BLaER1 (cell line): ENCODE measurements around the gene PDE1C.

Source experiments
- H3K27ac ChIP-seq: shearing (Covaris generic); formaldehyde crosslinking; 2 replicates; pipeline ENCODE4 v1.8.1; 2022
- H3K27me3 ChIP-seq: shearing (Covaris generic); formaldehyde crosslinking; 2 replicates; pipeline ENCODE4 v1.8.1; 2022
- H3K36me3 ChIP-seq: shearing (Covaris generic); formaldehyde crosslinking; 2 replicates; pipeline ENCODE4 v1.8.1; 2022
- H3K4me1 ChIP-seq: shearing (Covaris generic); formaldehyde crosslinking; 2 replicates; pipeline ENCODE4 v1.8.1; 2022
- H3K4me2 ChIP-seq: shearing (Covaris generic); formaldehyde crosslinking; 2 replicates; pipeline ENCODE4 v1.8.1; 2022
- H3K4me3 ChIP-seq: shearing (Covaris generic); formaldehyde crosslinking; 2 replicates; pipeline ENCODE4 v1.8.1; 2022
- H3K9ac ChIP-seq: shearing (Covaris generic); formaldehyde crosslinking; 2 replicates; pipeline ENCODE4 v1.8.1; 2022
- H3K9me3 ChIP-seq: shearing (Covaris generic); formaldehyde crosslinking; 2 replicates; pipeline ENCODE4 v1.8.1; 2022
- H4K20me1 ChIP-seq: shearing (Covaris generic); formaldehyde crosslinking; 2 replicates; pipeline ENCODE4 v1.8.1; 2022
- Cebpa-rat ChIP-seq: shearing (Covaris generic); IDR thresholded peaks from 2 replicates; pipeline ENCODE4 v1.8.1; 2022

Gene PDE1C

DNA sequence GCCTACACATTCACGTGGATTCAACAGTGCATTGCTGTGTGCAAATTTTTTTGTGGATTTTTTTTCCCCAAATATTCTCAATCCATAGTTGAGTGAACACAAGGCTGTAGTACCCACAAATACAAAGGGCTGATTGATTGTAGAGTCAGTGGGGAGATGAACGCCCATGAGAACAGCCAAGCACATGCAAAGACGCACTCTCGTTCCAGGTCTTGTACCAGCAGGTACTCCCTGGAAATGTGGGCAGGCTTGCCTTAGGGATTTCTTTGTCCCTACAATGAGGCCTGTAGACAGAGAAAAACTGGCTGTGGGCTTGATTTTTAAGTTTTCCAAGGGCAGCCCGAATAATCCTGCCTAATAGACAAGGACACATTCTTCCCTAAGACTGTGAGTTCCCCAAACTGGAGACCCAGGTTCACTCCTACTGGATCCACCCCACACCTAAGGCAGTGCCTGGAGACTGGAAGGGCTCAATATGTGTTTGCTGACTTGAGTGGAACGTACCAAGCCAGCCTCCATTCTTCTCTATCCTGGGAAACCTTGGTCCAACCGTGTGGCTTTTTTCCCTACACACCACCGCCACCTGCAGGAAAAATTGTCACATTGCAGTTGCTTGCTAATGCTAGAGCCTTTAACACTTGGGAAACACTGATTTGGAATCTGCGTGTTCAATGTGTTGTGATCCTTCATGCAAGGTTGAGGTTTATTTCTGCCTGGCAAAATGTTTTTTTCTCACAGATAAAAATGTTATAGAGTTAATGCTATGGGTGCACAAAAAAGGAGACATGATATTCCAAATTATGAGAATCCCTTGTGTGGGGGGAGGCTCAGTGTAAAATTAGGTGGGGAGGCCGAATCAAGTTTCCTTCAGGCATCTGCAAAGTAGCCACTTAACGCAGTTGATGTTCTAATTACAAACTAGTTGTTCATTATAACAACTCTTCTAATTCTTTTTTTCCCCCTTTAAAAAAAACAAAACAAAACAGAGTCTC lies 333.9 kb downstream of the PDE1C start:
- Histone ChIP-seq H3K27ac (no peak overlapping the region), H3K4me3 (no peak overlapping the region), H3K4me2 (no peak overlapping the region), H3K27me3 (no peaks in the 10 kb centered on the region), H4K20me1 (no peaks in the 10 kb centered on the region), H3K9ac (no peak overlapping the region), H3K4me1 (peaks cover 8% of the 10 kb centered on the region), H3K9me3 (no peaks in the 10 kb centered on the region), H3K36me3 (no peaks in the 10 kb centered on the region)
- no peak for TF ChIP-seq Cebpa-rat

GRCh38 chr7:31734456-31734855 lies 335.8 kb downstream of the PDE1C start:
- Histone ChIP-seq H4K20me1 (no peaks in the 10 kb centered on the region), H3K27me3 (no peaks in the 10 kb centered on the region), H3K36me3 (no peaks in the 10 kb centered on the region), H3K9me3 (no peaks in the 10 kb centered on the region), H3K4me3 (no peak overlapping the region), H3K4me2 (no peak overlapping the region), H3K9ac (no peak overlapping the region), H3K4me1 (peaks cover 8% of the 10 kb centered on the region), H3K27ac (no peak overlapping the region)
- no peak for TF ChIP-seq Cebpa-rat

DNA sequence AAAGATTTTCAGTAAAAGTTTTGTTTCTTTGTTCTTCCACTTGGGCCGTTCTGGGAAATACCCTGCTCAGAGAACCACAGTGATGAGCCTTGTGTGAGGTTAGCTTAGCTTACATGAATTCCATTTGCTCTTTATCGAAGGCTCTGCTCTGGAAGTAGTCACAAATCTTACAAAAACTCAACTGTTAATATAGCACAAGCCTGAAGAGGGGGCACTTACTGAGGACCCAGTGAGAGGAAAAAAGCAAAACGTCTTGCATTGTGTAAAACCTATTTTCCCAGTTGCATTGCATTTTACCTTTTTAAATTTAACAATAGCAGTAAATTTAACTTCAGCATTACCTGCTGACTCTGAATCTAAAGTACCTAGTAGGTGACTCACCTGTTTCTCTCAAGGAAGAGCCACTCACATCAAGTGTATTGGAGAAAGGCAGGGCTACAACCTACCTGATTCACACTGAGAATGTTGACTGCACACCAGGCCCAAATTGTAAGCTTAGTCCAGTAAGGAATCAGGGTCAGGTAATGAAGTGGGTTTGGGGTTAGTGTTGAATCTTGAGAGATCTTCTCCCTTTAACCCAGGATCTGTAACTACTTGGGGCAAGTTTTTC lies 340.9 kb downstream of the PDE1C start:
- Histone ChIP-seq H4K20me1 (no peaks in the 10 kb centered on the region), H3K27ac (no peak overlapping the region), H3K4me1 (no peaks in the 10 kb centered on the region), H3K36me3 (no peaks in the 10 kb centered on the region), H3K9ac (no peak overlapping the region), H3K9me3 (no peaks in the 10 kb centered on the region), H3K4me2 (no peak overlapping the region), H3K4me3 (no peak overlapping the region), H3K27me3 (no peaks in the 10 kb centered on the region)
- no peak for TF ChIP-seq Cebpa-rat

DNA sequence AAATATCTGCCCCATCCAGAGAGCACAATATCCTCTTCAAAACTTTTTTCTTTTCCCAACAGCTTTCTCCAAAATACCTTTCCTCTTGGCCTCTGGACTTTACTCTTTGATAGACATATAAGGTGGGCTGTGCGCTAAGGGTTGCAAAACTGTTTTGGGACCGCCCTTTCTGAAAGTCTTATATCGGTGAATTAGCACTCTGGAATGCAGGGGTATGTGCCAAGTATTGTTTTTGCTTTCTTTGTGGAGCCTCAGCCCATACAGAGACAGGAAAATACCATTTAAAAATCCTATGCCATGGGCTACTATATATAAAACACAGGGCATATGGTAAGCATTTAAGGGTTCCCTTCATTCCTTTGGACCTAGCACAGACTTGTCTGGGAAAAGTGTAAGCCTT lies 345.5 kb downstream of the PDE1C start:
- H3K4me3 ChIP-seq = no peak overlapping the region
- no peaks in the 10 kb centered on the region for H3K27me3 ChIP-seq
- TF ChIP-seq Cebpa-rat = no peak
- H3K27ac ChIP-seq = no peak overlapping the region
- no peak overlapping the region for H3K4me2 ChIP-seq
- H3K9ac ChIP-seq = no peak overlapping the region
- H3K36me3 ChIP-seq = no peaks in the 10 kb centered on the region
- H3K9me3 ChIP-seq = no peaks in the 10 kb centered on the region
- H4K20me1 ChIP-seq = no peaks in the 10 kb centered on the region
- H3K4me1 ChIP-seq = no peaks in the 10 kb centered on the region

GRCh38 chr7:31720366-31720765 lies 349.8 kb downstream of the PDE1C start:
- Histone ChIP-seq H3K36me3 (no peaks in the 10 kb centered on the region), H3K9me3 (no peaks in the 10 kb centered on the region), H3K4me1 (no peaks in the 10 kb centered on the region), H3K4me2 (no peak overlapping the region), H3K9ac (no peak overlapping the region), H3K27me3 (no peaks in the 10 kb centered on the region), H3K27ac (no peak overlapping the region), H3K4me3 (no peak overlapping the region), H4K20me1 (no peaks in the 10 kb centered on the region)
- TF ChIP-seq Cebpa-rat = no peak

- no peak for TF ChIP-seq Cebpa-rat
- peaks cover 10% of the 10 kb centered on the region; the same call in 1 of the 2 replicates for H3K9me3 ChIP-seq
- no peak overlapping the region for H3K9ac ChIP-seq
- H4K20me1 ChIP-seq = no peaks in the 10 kb centered on the region
- H3K27ac ChIP-seq = no peak overlapping the region
- H3K4me3 ChIP-seq = no peak overlapping the region
- H3K36me3 ChIP-seq = no peaks in the 10 kb centered on the region
- H3K4me1 ChIP-seq = no peaks in the 10 kb centered on the region
- no peak overlapping the region for H3K4me2 ChIP-seq
- no peaks in the 10 kb centered on the region for H3K27me3 ChIP-seq
These were observed 353.9 kb downstream of the PDE1C start for GRCh38 chr7:31716355-31716754.

GRCh38 chr7:31710171-31710570 lies 360.0 kb downstream of the PDE1C start:
- H3K27ac ChIP-seq = no peak overlapping the region
- no peak overlapping the region for H3K9ac ChIP-seq
- no peak overlapping the region for H3K4me3 ChIP-seq
- H3K4me2 ChIP-seq = no peak overlapping the region
- TF ChIP-seq Cebpa-rat = no peak
- no peaks in the 10 kb centered on the region for H3K36me3 ChIP-seq
- no peaks in the 10 kb centered on the region for H4K20me1 ChIP-seq
- H3K9me3 ChIP-seq = peaks cover 10% of the 10 kb centered on the region; the same call in 1 of the 2 replicates
- no peaks in the 10 kb centered on the region for H3K27me3 ChIP-seq
- H3K4me1 ChIP-seq = peaks cover 7% of the 10 kb centered on the region

DNA sequence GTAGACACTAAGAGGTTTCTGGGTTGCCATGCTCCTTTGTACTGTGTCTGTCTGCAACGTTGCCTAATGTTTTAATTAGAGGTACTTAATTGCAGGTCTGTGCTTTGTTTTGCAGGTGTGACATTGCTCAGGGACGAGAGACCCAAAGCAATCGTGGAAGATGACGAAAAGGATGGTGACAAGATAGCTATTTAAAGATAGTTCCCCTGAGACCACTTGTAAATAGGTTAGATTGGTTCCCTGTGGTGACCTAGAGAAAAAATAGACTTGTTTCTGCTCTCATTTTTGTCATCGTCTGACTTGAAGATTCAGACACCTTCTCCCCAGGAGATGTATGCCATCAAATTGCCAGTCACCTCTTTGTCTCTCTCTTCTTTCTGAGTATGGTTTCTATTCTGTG lies 363.1 kb downstream of the PDE1C start:
- H3K4me2 ChIP-seq = peak overlapping the region; percentile 52
- H3K27me3 ChIP-seq = no peaks in the 10 kb centered on the region
- peaks cover 7% of the 10 kb centered on the region for H3K4me1 ChIP-seq
- no peaks in the 10 kb centered on the region for H4K20me1 ChIP-seq
- H3K36me3 ChIP-seq = no peaks in the 10 kb centered on the region
- H3K27ac ChIP-seq = no peak overlapping the region
- no peaks in the 10 kb centered on the region for H3K9me3 ChIP-seq
- TF ChIP-seq Cebpa-rat = no peak
- H3K9ac ChIP-seq = no peak overlapping the region
- H3K4me3 ChIP-seq = no peak overlapping the region

GRCh38 chr7:31705377-31705776 lies 364.8 kb downstream of the PDE1C start:
- TF ChIP-seq Cebpa-rat = no peak
- H3K4me1 ChIP-seq = peaks cover 7% of the 10 kb centered on the region
- no peaks in the 10 kb centered on the region; the same call in 1 of the 2 replicates for H3K9me3 ChIP-seq
- no peaks in the 10 kb centered on the region for H4K20me1 ChIP-seq
- no peak overlapping the region for H3K27ac ChIP-seq
- no peak overlapping the region for H3K9ac ChIP-seq
- H3K27me3 ChIP-seq = no peaks in the 10 kb centered on the region
- no peak overlapping the region for H3K4me2 ChIP-seq
- no peaks in the 10 kb centered on the region for H3K36me3 ChIP-seq
- no peak overlapping the region for H3K4me3 ChIP-seq

GRCh38 chr7:31702354-31702753 lies 367.9 kb downstream of the PDE1C start:
- peaks cover 6% of the 10 kb centered on the region for H3K4me1 ChIP-seq
- H3K27ac ChIP-seq = no peak overlapping the region
- H3K4me2 ChIP-seq = no peak overlapping the region
- H3K27me3 ChIP-seq = no peaks in the 10 kb centered on the region
- no peak overlapping the region for H3K9ac ChIP-seq
- H3K4me3 ChIP-seq = no peak overlapping the region
- no peak for TF ChIP-seq Cebpa-rat
- H3K9me3 ChIP-seq = no peaks in the 10 kb centered on the region; the same call in 1 of the 2 replicates
- no peaks in the 10 kb centered on the region for H3K36me3 ChIP-seq
- no peaks in the 10 kb centered on the region for H4K20me1 ChIP-seq
